H1 (cell line): ENCODE results near the gene NEUROG1. TPM values are rescaled to one million over a fixed set of nuclear protein-coding genes. Genes with fewer than 3 reads are reported as not detected.
A peak's percentile ranks its signal among the peaks of the same experiment; 100 is the strongest.

Experiments used
- CTCF ChIA-PET: fragments of 300-600 bp; sonication (Branson Sonifier 250); formaldehyde crosslinking; loops from one replicate; lab custom pipeline; 2021; ENCODE audit not compliant: partially characterized antibody; lab: Charles Lee
- POLR2A ChIA-PET: fragments of 300-600 bp; sonication (Branson Sonifier 250); formaldehyde crosslinking; loops from one replicate; lab custom pipeline; 2021; ENCODE audit warnings: inconsistent platforms; ENCODE audit not compliant: partially characterized antibody; lab: Charles Lee
- DNase-seq, 2 experiments: peaks; one replicate each; pipeline versions ENCODE4 v3.0.0 to v3.0.0-alpha.2; 2010 to 2022; ENCODE audit warnings: low spot score in 2 of 2, low read depth in 1 of 2, mixed read lengths in 1 of 2
- FAIRE-seq: peaks from 2 replicates; lab custom pipeline; 2011; peaks lifted over from hg19 to GRCh38; lab: Jason Lieb, UNC
- H2AFZ ChIP-seq: 2 replicates; pipeline ENCODE4 v1.8.1; 2012; ENCODE audit warnings: low read length, inconsistent platforms
- H2AK5ac ChIP-seq: 2 replicates; pipeline ENCODE4 v1.6.1; 2013; ENCODE audit warnings: low read depth, low read length
- H2BK120ac ChIP-seq: replicated peaks from 2 replicates; pipeline ENCODE3; 2013; ENCODE audit warnings: low read depth, low read length, inconsistent platforms
- H2BK12ac ChIP-seq: 2 replicates; pipeline ENCODE4 v1.6.1; 2013; ENCODE audit warnings: low read depth, low read length
- H2BK15ac ChIP-seq: 2 replicates; pipeline ENCODE4 v1.6.1; 2013; ENCODE audit warnings: low read length
- H2BK20ac ChIP-seq: 2 replicates; pipeline ENCODE4 v1.6.1; 2013; ENCODE audit warnings: low read length
- H2BK5ac ChIP-seq: 2 replicates; pipeline ENCODE4 v1.6.1; 2013; ENCODE audit warnings: low read depth, low read length
- H3K14ac ChIP-seq: 2 replicates; pipeline ENCODE4 v1.6.1; 2013; ENCODE audit warnings: inconsistent platforms; ENCODE audit not compliant: insufficient read length
- H3K18ac ChIP-seq: 2 replicates; pipeline ENCODE4 v1.6.1; 2013; ENCODE audit warnings: low read length; ENCODE audit errors: extremely low read depth
- H3K23ac ChIP-seq: 2 replicates; pipeline ENCODE4 v1.6.1; 2013; ENCODE audit warnings: inconsistent platforms; ENCODE audit not compliant: insufficient read length
- H3K23me2 ChIP-seq: 2 replicates; pipeline ENCODE4 v1.6.1; 2013; ENCODE audit warnings: low read depth, low read length
- H3K27ac ChIP-seq: 2 replicates; pipeline ENCODE4 v1.6.1; 2011; ENCODE audit warnings: low read depth, low read length, inconsistent platforms
- H3K27me3 ChIP-seq, 4 experiments: replicated peaks in 1 of 4; 1 replicate in 1 of 4; 2 replicates in 3 of 4; pipeline versions ENCODE4 v1.6.1 to v1.8.1; 2011 to 2013; ENCODE audit warnings: low read length in 3 of 4, mild to moderate bottlenecking in 3 of 4, inconsistent platforms in 2 of 4, mixed read lengths in 2 of 4, moderate library complexity in 1 of 4; ENCODE audit not compliant: control insufficient read depth in 3 of 4, insufficient read depth in 3 of 4; ENCODE audit errors: extremely low read depth in 1 of 4
- H3K36me3 ChIP-seq, 4 experiments: 2 replicates each; pipeline versions ENCODE4 v1.6.1 to v1.8.1; 2011 to 2013; ENCODE audit warnings: mild to moderate bottlenecking in 4 of 4, low read length in 3 of 4, moderate library complexity in 2 of 4, control low read depth in 1 of 4, inconsistent platforms in 1 of 4; ENCODE audit not compliant: insufficient read depth in 4 of 4, control insufficient read depth in 2 of 4
- H3K4ac ChIP-seq: replicated peaks from 2 replicates; pipeline ENCODE3; 2013; ENCODE audit warnings: low read length, low read depth, mixed read lengths, inconsistent platforms; ENCODE audit not compliant: insufficient read length
- H3K4me1 ChIP-seq, 4 experiments: replicated peaks in 1 of 4; 1 replicate in 1 of 4; 2 replicates in 3 of 4; pipeline versions ENCODE4 v1.6.1 to v1.8.1; 2011 to 2013; ENCODE audit warnings: low read length in 3 of 4, inconsistent platforms in 2 of 4, mixed read lengths in 1 of 4; ENCODE audit not compliant: insufficient read depth in 4 of 4, control insufficient read depth in 3 of 4
- H3K4me2 ChIP-seq, 2 experiments: 2 replicates each; pipeline versions ENCODE4 v1.6.1 to v1.8.1; 2011 to 2013; ENCODE audit warnings: low read depth in 2 of 2, low read length in 2 of 2, control low read depth in 1 of 2, inconsistent platforms in 1 of 2, mild to moderate bottlenecking in 1 of 2; ENCODE audit not compliant: insufficient read depth in 1 of 2
- H3K4me3 ChIP-seq, 4 experiments: fragments of 200-600, 300-600 bp in 1 of 4; sonication (generic), shearing (Covaris generic), sonication (Bioruptor Twin) in 1 of 4; 2 replicates each; pipeline versions ENCODE4 v1.5.1 to v1.8.1; 2011 to 2016; ENCODE audit warnings: low read length in 4 of 4, low read depth in 3 of 4, control low read depth in 2 of 4, inconsistent platforms in 2 of 4, mild to moderate bottlenecking in 2 of 4, mixed read lengths in 1 of 4, moderate library complexity in 1 of 4; ENCODE audit not compliant: insufficient read depth in 2 of 4; ENCODE audit errors: extremely low read depth in 1 of 4
- H3K56ac ChIP-seq: replicated peaks from 2 replicates; pipeline ENCODE3; 2013; ENCODE audit warnings: low read depth, mild to moderate bottlenecking, mixed read lengths, low read length, inconsistent platforms; ENCODE audit not compliant: insufficient read length
- H3K79me1 ChIP-seq: 2 replicates; pipeline ENCODE4 v1.6.1; 2013; ENCODE audit warnings: low read depth, low read length, control low read depth
- H3K79me2 ChIP-seq, 2 experiments: 2 replicates each; pipeline versions ENCODE4 v1.6.1 to v1.8.1; 2012 to 2013; ENCODE audit warnings: low read length in 2 of 2, mild to moderate bottlenecking in 2 of 2, inconsistent platforms in 1 of 2; ENCODE audit not compliant: insufficient read depth in 2 of 2, control insufficient read depth in 1 of 2
- H3K9ac ChIP-seq, 4 experiments: replicated peaks in 1 of 4; 1 replicate in 1 of 4; 2 replicates in 3 of 4; pipeline versions ENCODE4 v1.6.1 to v1.8.1; 2011 to 2013; ENCODE audit warnings: low read depth in 3 of 4, low read length in 3 of 4, control low read depth in 2 of 4, mild to moderate bottlenecking in 2 of 4, moderate library complexity in 2 of 4, inconsistent platforms in 1 of 4; ENCODE audit errors: extremely low read depth in 1 of 4
- H3K9me3 ChIP-seq, 2 experiments: 2 replicates each; pipeline versions ENCODE4 v1.6.1 to v1.8.1; 2012 to 2013; ENCODE audit warnings: mild to moderate bottlenecking in 2 of 2, moderate library complexity in 2 of 2, control low read depth in 1 of 2, inconsistent platforms in 1 of 2, low read depth in 1 of 2, low read length in 1 of 2, mixed read lengths in 1 of 2; ENCODE audit not compliant: insufficient read depth in 2 of 2
- H4K20me1 ChIP-seq, 2 experiments: replicated peaks in 1 of 2; 2 replicates each; pipeline versions ENCODE3 to v1.8.1; 2011 to 2013; ENCODE audit warnings: inconsistent platforms in 2 of 2, low read length in 2 of 2, mild to moderate bottlenecking in 1 of 2; ENCODE audit not compliant: insufficient read depth in 2 of 2, control insufficient read depth in 1 of 2
- H4K5ac ChIP-seq: 2 replicates; pipeline ENCODE4 v1.6.1; 2013; ENCODE audit warnings: low read length, low read depth, mixed read lengths, inconsistent platforms; ENCODE audit not compliant: insufficient read length
- H4K8ac ChIP-seq: 2 replicates; pipeline ENCODE4 v1.8.0; 2013; ENCODE audit warnings: mild to moderate bottlenecking, moderate library complexity, low read length, inconsistent platforms; ENCODE audit not compliant: insufficient read depth; ENCODE audit errors: extremely low read depth
- H4K91ac ChIP-seq: replicated peaks from 2 replicates; pipeline ENCODE3; 2013; ENCODE audit warnings: low read length, mixed read lengths, inconsistent platforms; ENCODE audit not compliant: insufficient read length
- NANOG ChIP-seq: IDR thresholded peaks from 2 replicates; pipeline ENCODE4 v1.6.1; 2011; ENCODE audit warnings: low read length, low read depth, mild to moderate bottlenecking, inconsistent platforms; ENCODE audit not compliant: insufficient read depth, poor library complexity, severe bottlenecking
- PHF8 ChIP-seq: fragments of 200-600 bp; sonication (generic); conservative IDR thresholded peaks from 2 replicates; pipeline ENCODE4 v1.7.1; 2012; ENCODE audit warnings: low read depth, mild to moderate bottlenecking, inconsistent platforms, low read length, moderate library complexity
- SP1 ChIP-seq: IDR thresholded peaks from 2 replicates; pipeline ENCODE4 v1.6.1; 2011; ENCODE audit warnings: low read depth, low read length
- SUZ12 ChIP-seq: fragments of 200-600 bp; sonication (generic); IDR thresholded peaks from 2 replicates; pipeline ENCODE4 v1.6.1; 2012; ENCODE audit warnings: mild to moderate bottlenecking, inconsistent platforms, low read length, moderate library complexity, mixed read lengths
- ZNF274 ChIP-seq: IDR thresholded peaks from 2 replicates; pipeline ENCODE4 v1.7.0; 2012; ENCODE audit warnings: low read length, borderline replicate concordance; ENCODE audit errors: extremely low read depth
- WGBS, 2 experiments: shearing (Covaris generic) in 1 of 2; methylation state at CpG; one replicate each; pipeline versions ENCODE4 v1.1.6 to v1.1.7; 2013 to 2015; ENCODE audit warnings: low lambda C conversion rate in 2 of 2, mixed read lengths in 2 of 2, inconsistent platforms in 1 of 2, low coverage in 1 of 2, missing lambda C conversion rate in 1 of 2; ENCODE audit not compliant: insufficient replicate concordance in 2 of 2, insufficient coverage in 1 of 2, insufficient read length in 1 of 2; ENCODE audit errors: extremely low coverage in 1 of 2, missing lambda C conversion rate in 1 of 2; 5-methylcytosine and 5-hydroxymethylcytosine counted together
- polyA plus RNA-seq, 7 experiments: library from polyadenylated mRNA; depleted of rRNA in 3 of 7; stranded (reverse) in 5 of 7; unstranded in 2 of 7; fragments of >200 nt in 5 of 7; fragments of 200-250 nt in 2 of 7; gene quantifications; 1 replicate in 5 of 7; 2 replicates in 1 of 7; 4 replicates in 1 of 7; pipeline versions ENCODE4 v1.2.1 to v1.2.3, GENCODE V29; 2011 to 2013; ENCODE audit warnings: missing spikeins in 2 of 7, mixed read lengths in 2 of 7
- total RNA-seq: library from RNA; stranded (reverse); fragmentation: NEBNext Ultra II Directional; extraction: Animal tissue kit (Norgen Biotek cat#: 25700); gene quantifications from 2 replicates; pipeline ENCODE4 v1.2.1, GENCODE V29; 2021

Gene NEUROG1
- total and polyA plus RNA-seq, 2 of the 8 experiments (the other 6 are each of a cell fraction or from before 2014, with no cell fraction given), result not detected

- no peak overlapping the region for H3K14ac ChIP-seq
- ChIA-PET POLR2A (interaction anchor here (2.8 kb wide), 1 partner anchor 43 kb away, joined by 15 read pairs; the partner anchor contains the start of gene NEUROG1), CTCF (interaction anchor here (1.0 to 9.9 kb wide), 9 partner anchors 13 to 74 kb away, joined by 4 to 137 read pairs (median 11); partner anchors contain the start of gene NEUROG1)
- no peaks in the 10 kb centered on the region for H3K9me3 ChIP-seq
- WGBS, 2 experiments, result 41% methylated on average over 3 of the region's 3 CpGs; no CpG with 5 or more reads in 1 of the 2 experiments
- no peak overlapping the region for H4K5ac ChIP-seq
- H3K27ac ChIP-seq, result no peak overlapping the region
- H4K91ac ChIP-seq, result no peak overlapping the region
- peak overlapping the region; percentile 73 to 76; a peak in 2 of 4 replicates for H3K4me2 ChIP-seq
- no peak overlapping the region for H3K56ac ChIP-seq
- H3K36me3 ChIP-seq, result no peaks in the 10 kb centered on the region
- H3K4me1 ChIP-seq, result peaks cover 4 to 40% (median 24%) of the 10 kb centered on the region in 4 experiments
- TF ChIP-seq PHF8 (no peak), SUZ12 (no peak), ZNF274 (no peak), NANOG (no peak), SP1 (no peak)
- H2BK20ac ChIP-seq, result 0 out of 2 replicates have a peak overlapping the region, but pooled peaks have one; percentile 66
- no peak for FAIRE-seq
- peak overlapping the region in 1 of 4 experiments; percentile 56; a peak in 2 of 8 replicates for H3K4me3 ChIP-seq
- H2AFZ ChIP-seq, result no peak overlapping the region
- H2BK12ac ChIP-seq, result 0 out of 2 replicates have a peak overlapping the region, but pooled peaks have one; percentile 46
- H3K79me1 ChIP-seq, result no peaks in the 10 kb centered on the region
- H2BK5ac ChIP-seq, result no peak overlapping the region
- H2BK120ac ChIP-seq, result no peak overlapping the region
- peaks cover 74 to 99% (median 89%) of the 10 kb centered on the region in 4 experiments for H3K27me3 ChIP-seq
- no peaks in the 10 kb centered on the region for H3K79me2 ChIP-seq
- no peak overlapping the region for H3K9ac ChIP-seq
- H3K18ac ChIP-seq, result no peak overlapping the region
- peaks cover 6 to 20% of the 10 kb centered on the region in 2 experiments for H4K20me1 ChIP-seq
- peaks cover 20% of the 10 kb centered on the region; the same call in 1 of the 2 replicates for H3K23me2 ChIP-seq
- no peak overlapping the region for H4K8ac ChIP-seq
- no peak for DNase-seq
- H2BK15ac ChIP-seq, result no peak overlapping the region
- H3K4ac ChIP-seq, result no peak overlapping the region
- no peak overlapping the region for H3K23ac ChIP-seq
- no peak overlapping the region for H2AK5ac ChIP-seq
Measured at GRCh38 chr5:135492319-135492626, 43.5 kb downstream of the NEUROG1 start.
